Bronchial epithelial cell (primary cell): Measurements from ENCODE around the gene TLCD5. TPM values are rescaled to one million over a fixed set of nuclear protein-coding genes. Genes with fewer than 3 reads are reported as not detected.

Experiments
- DNase-seq: peaks from one replicate; pipeline ENCODE4 v3.0.0-alpha.2; 2010; ENCODE audit warnings: low read depth
- FAIRE-seq: peaks from 2 replicates; lab custom pipeline; 2011; peaks lifted over from hg19 to GRCh38; lab: Jason Lieb, UNC
- H3K27me3 ChIP-seq: 2 replicates; pipeline ENCODE4 v1.5.1; 2011; ENCODE audit warnings: low read length; ENCODE audit not compliant: control insufficient read depth, insufficient read depth
- H3K36me3 ChIP-seq: 2 replicates; pipeline ENCODE4 v1.5.1; 2011; ENCODE audit warnings: low read length; ENCODE audit not compliant: control insufficient read depth, insufficient read depth
- H3K4me3 ChIP-seq: 2 replicates; pipeline ENCODE4 v1.5.1; 2011; ENCODE audit warnings: mild to moderate bottlenecking, low read depth, low read length, control low read depth
- total RNA-seq: library from RNA; depleted of rRNA; stranded (reverse); fragments of >200 nt; gene quantifications from 2 replicates; pipeline ENCODE4 v1.2.1, GENCODE V29; 2014
- TF ChIP-seq, protein P1 (sequence below): IDR thresholded peaks from 2 replicates; pipeline ENCODE4 v1.5.1; 2011; ENCODE audit warnings: mild to moderate bottlenecking, moderate library complexity, low read length, control low read depth, inconsistent platforms; ENCODE audit not compliant: insufficient read depth, severe bottlenecking

Gene TLCD5
- total RNA-seq, 1 donor from 2014 or later = 1.8 TPM

DNA sequence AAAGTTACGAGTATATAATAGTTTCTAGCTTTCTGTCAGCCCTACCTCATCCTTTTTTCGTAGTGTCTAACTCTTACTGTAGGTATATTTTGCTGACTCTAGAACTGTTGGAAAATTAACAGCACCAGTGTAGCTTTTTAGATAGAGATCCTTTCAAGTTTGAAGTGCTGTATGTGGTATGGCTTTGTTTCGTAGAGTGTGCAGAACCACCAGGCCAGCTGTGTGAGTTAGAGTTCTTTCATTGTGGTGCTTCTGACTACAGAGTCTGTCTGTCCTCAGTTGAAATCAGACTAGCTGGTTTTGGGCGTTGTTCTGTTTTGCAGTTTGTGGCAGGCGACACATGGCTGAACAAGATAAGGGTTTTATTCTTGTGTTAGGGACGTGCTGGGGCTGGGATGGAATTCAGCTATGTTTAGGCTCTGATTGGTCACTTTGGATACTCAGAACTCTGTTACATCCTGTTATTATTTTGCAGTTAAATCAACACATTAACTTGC, 14.3 kb downstream of the TLCD5 start:
- DNase-seq (peak; percentile 63), FAIRE-seq (no peak)
- TF ChIP-seq, protein P1, sequence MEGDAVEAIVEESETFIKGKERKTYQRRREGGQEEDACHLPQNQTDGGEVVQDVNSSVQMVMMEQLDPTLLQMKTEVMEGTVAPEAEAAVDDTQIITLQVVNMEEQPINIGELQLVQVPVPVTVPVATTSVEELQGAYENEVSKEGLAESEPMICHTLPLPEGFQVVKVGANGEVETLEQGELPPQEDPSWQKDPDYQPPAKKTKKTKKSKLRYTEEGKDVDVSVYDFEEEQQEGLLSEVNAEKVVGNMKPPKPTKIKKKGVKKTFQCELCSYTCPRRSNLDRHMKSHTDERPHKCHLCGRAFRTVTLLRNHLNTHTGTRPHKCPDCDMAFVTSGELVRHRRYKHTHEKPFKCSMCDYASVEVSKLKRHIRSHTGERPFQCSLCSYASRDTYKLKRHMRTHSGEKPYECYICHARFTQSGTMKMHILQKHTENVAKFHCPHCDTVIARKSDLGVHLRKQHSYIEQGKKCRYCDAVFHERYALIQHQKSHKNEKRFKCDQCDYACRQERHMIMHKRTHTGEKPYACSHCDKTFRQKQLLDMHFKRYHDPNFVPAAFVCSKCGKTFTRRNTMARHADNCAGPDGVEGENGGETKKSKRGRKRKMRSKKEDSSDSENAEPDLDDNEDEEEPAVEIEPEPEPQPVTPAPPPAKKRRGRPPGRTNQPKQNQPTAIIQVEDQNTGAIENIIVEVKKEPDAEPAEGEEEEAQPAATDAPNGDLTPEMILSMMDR = no peak
- Histone ChIP-seq H3K27me3 (no peaks in the 10 kb centered on the region), H3K4me3 (peak overlapping the region; percentile 20), H3K36me3 (no peaks in the 10 kb centered on the region)

DNA sequence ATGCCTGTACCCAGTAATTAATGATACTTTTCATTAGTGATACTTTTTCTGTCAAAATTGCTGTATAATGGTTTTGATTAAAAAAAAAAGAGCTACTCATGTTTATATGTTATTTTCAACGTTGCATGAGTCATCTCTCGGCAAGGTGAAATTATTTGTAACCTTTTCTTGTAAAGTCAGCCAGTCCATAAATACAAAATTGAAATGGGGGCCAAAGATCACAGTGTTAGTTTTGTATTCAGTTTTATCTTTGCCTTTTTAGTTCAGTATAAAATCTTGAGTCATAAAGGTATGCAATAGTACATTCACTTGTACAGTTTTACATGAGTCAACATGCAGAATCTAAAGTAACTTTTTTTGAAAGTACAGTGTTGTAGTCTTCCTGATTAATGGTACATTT, 15.4 kb downstream of the TLCD5 start:
- FAIRE-seq (no peak), DNase-seq (peak; percentile 78)
- H3K27me3 ChIP-seq = no peaks in the 10 kb centered on the region
- no peaks in the 10 kb centered on the region for H3K36me3 ChIP-seq
- TF ChIP-seq, protein P1 = no peak
- H3K4me3 ChIP-seq = no peak overlapping the region

DNA sequence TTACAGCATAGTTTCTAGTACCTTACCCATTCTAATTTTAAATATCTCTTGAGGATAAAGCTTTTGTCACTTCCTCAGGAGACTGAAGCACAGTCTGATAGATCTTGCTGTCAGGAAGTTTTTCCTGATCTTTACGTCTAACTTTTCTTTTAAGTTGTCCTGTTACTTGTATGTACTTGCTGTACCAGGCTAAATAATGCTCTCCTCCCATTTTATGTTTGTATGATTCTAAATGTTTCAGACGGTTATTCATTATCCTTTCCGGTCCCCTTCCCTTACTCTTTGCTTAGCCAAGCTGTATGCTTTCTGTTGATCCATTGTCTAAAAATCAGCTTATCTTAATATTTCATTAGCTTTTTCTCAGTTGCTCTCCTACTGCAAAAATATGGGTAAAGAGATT, 17.1 kb downstream of the TLCD5 start:
- Histone ChIP-seq H3K4me3 (no peak overlapping the region), H3K36me3 (no peaks in the 10 kb centered on the region), H3K27me3 (no peaks in the 10 kb centered on the region)
- DNase-seq (peak; percentile 79), FAIRE-seq (no peak)
- TF ChIP-seq, protein P1 = no peak

DNA sequence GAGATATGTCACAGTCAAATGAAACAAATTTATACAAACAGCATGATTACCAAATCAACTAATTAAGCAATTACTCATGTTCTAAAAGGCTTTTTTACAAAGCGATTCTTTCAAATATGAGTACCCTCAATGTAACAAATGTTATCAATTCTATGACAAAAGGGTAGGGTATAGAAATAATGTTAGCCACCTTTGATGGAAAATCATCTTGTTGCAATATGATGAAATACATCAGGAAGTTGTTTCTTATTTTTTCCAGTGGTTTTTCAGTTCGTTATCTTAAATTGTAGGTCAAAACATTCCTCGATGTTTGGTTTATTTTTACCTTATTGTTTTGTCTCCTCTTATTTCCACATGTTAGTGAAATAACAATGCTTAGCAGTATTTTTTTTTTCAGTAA, 17.6 kb downstream of the TLCD5 start:
- DNase-seq (no peak), FAIRE-seq (no peak)
- no peaks in the 10 kb centered on the region for H3K27me3 ChIP-seq
- H3K4me3 ChIP-seq = no peak overlapping the region
- H3K36me3 ChIP-seq = no peaks in the 10 kb centered on the region
- TF ChIP-seq, protein P1 = no peak

DNA sequence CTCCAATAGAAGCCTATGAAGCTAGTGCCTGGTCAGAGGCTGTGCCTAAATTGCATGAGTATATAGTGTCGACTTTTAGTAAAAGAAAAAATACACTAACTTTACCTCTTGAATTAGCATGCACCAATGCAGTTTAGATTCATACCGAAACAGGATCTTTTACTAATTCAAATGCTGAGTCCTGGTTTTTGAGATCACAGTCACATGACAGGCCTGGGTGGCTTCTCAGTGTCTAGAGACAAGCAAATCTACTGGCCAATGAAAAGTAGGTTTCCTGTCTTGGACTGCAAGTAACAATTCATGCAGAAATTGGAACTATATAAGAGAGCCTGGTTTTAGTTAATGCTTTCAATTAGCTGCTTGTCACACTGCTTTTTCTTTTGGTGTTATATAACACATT, 18.3 kb downstream of the TLCD5 start:
- no peak for FAIRE-seq
- no peak for DNase-seq
- H3K36me3 ChIP-seq = no peaks in the 10 kb centered on the region
- H3K4me3 ChIP-seq = no peak overlapping the region
- TF ChIP-seq, protein P1 = no peak
- no peaks in the 10 kb centered on the region for H3K27me3 ChIP-seq
